Measurements from ENCODE around the gene TTC7B.

TTC7B gene

GRCh38 chr14:90573385-90574105, 242.7 kb downstream of the TTC7B start:
- no peak overlapping the region for H3K27ac ChIP-seq (ENCODE audit: poor library complexity, severe bottlenecking)
- no peaks in the 10 kb centered on the region for H3K4me1 ChIP-seq (ENCODE audit: insufficient read depth, poor library complexity, severe bottlenecking)
- ATAC-seq (ENCODE audit: low read depth): no peak
- no peaks in the 10 kb centered on the region for H3K9me3 ChIP-seq (ENCODE audit: severe bottlenecking)
- no peak overlapping the region for H3K4me3 ChIP-seq (ENCODE audit: severe bottlenecking)
- DNase-seq (ENCODE audit: low spot score): peak; percentile 45
- H3K36me3 ChIP-seq (ENCODE audit: low read depth): no peaks in the 10 kb centered on the region
- TF ChIP-seq CTCF (IDR thresholded peaks at IDR 0.05; ENCODE audit: poor library complexity, severe bottlenecking): no peak
- H3K27me3 ChIP-seq (ENCODE audit: insufficient read depth, poor library complexity, severe bottlenecking): no peaks in the 10 kb centered on the region

- no peak for ATAC-seq (ENCODE audit: low read depth)
These were observed 243.6 kb downstream of the TTC7B start for GRCh38 chr14:90572441-90573150.

GRCh38 chr14:90571149-90571947, 244.9 kb downstream of the TTC7B start:
- Histone ChIP-seq H3K4me1 (ENCODE audit: insufficient read depth, poor library complexity, severe bottlenecking) (no peaks in the 10 kb centered on the region), H3K27me3 (ENCODE audit: insufficient read depth, poor library complexity, severe bottlenecking) (no peaks in the 10 kb centered on the region), H3K27ac (ENCODE audit: poor library complexity, severe bottlenecking) (no peak overlapping the region), H3K36me3 (ENCODE audit: low read depth) (no peaks in the 10 kb centered on the region), H3K9me3 (ENCODE audit: severe bottlenecking) (no peaks in the 10 kb centered on the region), H3K4me3 (ENCODE audit: severe bottlenecking) (no peak overlapping the region)
- DNase-seq (ENCODE audit: low spot score): no peak
- TF ChIP-seq CTCF (IDR thresholded peaks at IDR 0.05; ENCODE audit: poor library complexity, severe bottlenecking): no peak
- ATAC-seq (ENCODE audit: low read depth): no peak

More at GRCh38 chr14:90572441-90573150, 243.6 kb downstream of the TTC7B start:
- Histone ChIP-seq H3K27ac (ENCODE audit: poor library complexity, severe bottlenecking) (no peak overlapping the region), H3K4me3 (ENCODE audit: severe bottlenecking) (no peak overlapping the region), H3K9me3 (ENCODE audit: severe bottlenecking) (no peaks in the 10 kb centered on the region), H3K27me3 (ENCODE audit: insufficient read depth, poor library complexity, severe bottlenecking) (no peaks in the 10 kb centered on the region), H3K4me1 (ENCODE audit: insufficient read depth, poor library complexity, severe bottlenecking) (no peaks in the 10 kb centered on the region), H3K36me3 (ENCODE audit: low read depth) (no peaks in the 10 kb centered on the region)
- DNase-seq (ENCODE audit: low spot score): no peak
- TF ChIP-seq CTCF (IDR thresholded peaks at IDR 0.05; ENCODE audit: poor library complexity, severe bottlenecking): no peak

DNA sequence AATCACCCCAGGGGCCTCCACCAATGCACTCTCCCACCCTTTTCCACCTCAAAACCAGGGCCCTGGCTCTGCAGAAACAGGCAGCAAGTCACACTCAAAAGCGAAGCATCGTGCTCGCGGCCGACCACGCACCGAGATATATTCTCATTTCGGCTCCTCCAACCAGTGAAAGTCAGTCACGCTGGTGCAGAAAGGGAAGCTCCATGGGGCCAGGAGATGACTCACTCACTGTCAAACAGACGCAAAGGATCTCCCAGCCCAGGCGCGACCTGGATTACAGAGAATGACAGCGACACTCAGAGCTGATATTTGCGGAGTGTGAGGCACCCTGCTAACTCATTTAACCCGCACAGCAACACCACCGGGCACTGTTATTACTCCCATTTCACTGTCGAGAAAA, 245.8 kb downstream of the TTC7B start:
- no peak for TF ChIP-seq CTCF (IDR thresholded peaks at IDR 0.05; ENCODE audit: poor library complexity, severe bottlenecking)
- Histone ChIP-seq H3K4me1 (ENCODE audit: insufficient read depth, poor library complexity, severe bottlenecking) (no peaks in the 10 kb centered on the region), H3K36me3 (ENCODE audit: low read depth) (no peaks in the 10 kb centered on the region), H3K27ac (ENCODE audit: poor library complexity, severe bottlenecking) (no peak overlapping the region), H3K9me3 (ENCODE audit: severe bottlenecking) (no peaks in the 10 kb centered on the region), H3K27me3 (ENCODE audit: insufficient read depth, poor library complexity, severe bottlenecking) (no peaks in the 10 kb centered on the region), H3K4me3 (ENCODE audit: severe bottlenecking) (no peak overlapping the region)
- ATAC-seq (ENCODE audit: low read depth): no peak
- peak; percentile 56 for DNase-seq (ENCODE audit: low spot score)

Data from RWPE2 (cell line).